GM23248 (cell line): ENCODE results near the gene WNK4. TPM values are rescaled to one million over a fixed set of nuclear protein-coding genes. Genes with fewer than 3 reads are reported as not detected.

Experiments
- DNase-seq: peaks from one replicate; pipeline ENCODE4 v3.0.0-alpha.2; 2015
- H2AFZ ChIP-seq: fragments of 200-600 bp; sonication (generic); 2 replicates; pipeline ENCODE4 v1.6.1; 2016; ENCODE audit warnings: antibody characterized with exemption
- H3F3A ChIP-seq: fragments of 200-600 bp; sonication (generic); 2 replicates; pipeline ENCODE4 v1.6.1; 2016; ENCODE audit warnings: mild to moderate bottlenecking, antibody characterized with exemption, mixed run types; ENCODE audit not compliant: insufficient read depth
- H3K27ac ChIP-seq: fragments of 200-600 bp; sonication (generic); 2 replicates; pipeline ENCODE4 v1.5.1; 2016; ENCODE audit warnings: mild to moderate bottlenecking
- H3K27me3 ChIP-seq: fragments of 200-600 bp; sonication (generic); replicated peaks from 2 replicates; pipeline ENCODE4 v1.6.1; 2016; ENCODE audit warnings: mild to moderate bottlenecking; ENCODE audit not compliant: insufficient read depth
- H3K36me3 ChIP-seq: fragments of 200-600 bp; sonication (generic); 2 replicates; pipeline ENCODE4 v1.6.1; 2016; ENCODE audit warnings: low read depth, mild to moderate bottlenecking
- H3K4me1 ChIP-seq: fragments of 200-600 bp; sonication (generic); 2 replicates; pipeline ENCODE4 v1.6.1; 2016; ENCODE audit warnings: mild to moderate bottlenecking; ENCODE audit not compliant: insufficient read depth
- H3K4me2 ChIP-seq: fragments of 200-600 bp; sonication (generic); one replicate; pipeline ENCODE4 v1.6.1; 2016; ENCODE audit warnings: mild to moderate bottlenecking; ENCODE audit not compliant: unreplicated experiment
- H3K4me3 ChIP-seq: fragments of 200-600 bp; sonication (generic); 2 replicates; pipeline ENCODE4 v1.5.1; 2016; ENCODE audit warnings: mild to moderate bottlenecking
- H3K79me2 ChIP-seq: fragments of 200-600 bp; sonication (generic); 2 replicates; pipeline ENCODE4 v1.6.1; 2016; ENCODE audit warnings: mild to moderate bottlenecking; ENCODE audit not compliant: insufficient read depth
- H3K9ac ChIP-seq: fragments of 200-600 bp; sonication (generic); 2 replicates; pipeline ENCODE4 v1.6.1; 2016; ENCODE audit warnings: mild to moderate bottlenecking
- H3K9me2 ChIP-seq: fragments of 200-600 bp; sonication (generic); 2 replicates; pipeline ENCODE4 v1.6.1; 2016; ENCODE audit warnings: mixed run types, mild to moderate bottlenecking, moderate library complexity; ENCODE audit not compliant: insufficient read depth
- H3K9me3 ChIP-seq: fragments of 200-600 bp; sonication (generic); one replicate; pipeline ENCODE4 v1.6.1; 2017; ENCODE audit warnings: low read depth
- H4K20me1 ChIP-seq: fragments of 200-600 bp; sonication (generic); 2 replicates; pipeline ENCODE4 v1.6.0; 2016; ENCODE audit not compliant: insufficient read depth
- EZH2 ChIP-seq: fragments of 200-600 bp; sonication (generic); IDR thresholded peaks from 2 replicates; pipeline ENCODE4 v1.6.1; 2018; ENCODE audit warnings: antibody characterized with exemption, mild to moderate bottlenecking; ENCODE audit not compliant: insufficient read depth, poor library complexity, severe bottlenecking
- EZH2phosphoT487 ChIP-seq: fragments of 200-600 bp; sonication (generic); IDR thresholded peaks from 2 replicates; pipeline ENCODE4 v1.6.1; 2018; ENCODE audit warnings: antibody characterized with exemption, moderate library complexity, mild to moderate bottlenecking, low read depth; ENCODE audit not compliant: insufficient read depth
- WGBS, 2 experiments: methylation state at CpG; one replicate each; pipeline ENCODE4 v1.1.6; 2015 to 2017; ENCODE audit warnings: low lambda C conversion rate in 2 of 2, low coverage in 1 of 2; ENCODE audit errors: missing lambda C conversion rate in 2 of 2; 5-methylcytosine and 5-hydroxymethylcytosine counted together
- in situ Hi-C: fragments of 300-500 bp; cut with MboI; formaldehyde crosslinking; loops from 2 replicates; pipeline ENCODE4 v1.15.0; 2020
- polyA plus RNA-seq: library from polyadenylated mRNA; unstranded; fragments of >200 nt; fragmentation: Nextera tagmentation; extraction: Ambion mirVana; gene quantifications from 2 replicates; pipeline ENCODE4 v1.2.1, GENCODE V29; 2016
- total RNA-seq: library from RNA; depleted of rRNA; stranded (reverse); fragments of >200 nt; shearing (Covaris generic); gene quantifications from 2 replicates; pipeline ENCODE4 v1.2.3, GENCODE V29; 2014

WNK4 gene
- total and polyA plus RNA-seq, 2 experiments from 2014 or later, result 3.0 to 12.6 TPM

- Histone ChIP-seq H3K79me2 (peaks cover 20% of the 10 kb centered on the region), H3K9ac (no peak overlapping the region), H3K4me3 (no peak overlapping the region), H3K9me2 (no peaks in the 10 kb centered on the region), H3K9me3 (no peaks in the 10 kb centered on the region), H3K4me1 (peaks cover 13% of the 10 kb centered on the region; the same call in 1 of the 2 replicates), H3F3A (0 out of 2 replicates have a peak, but pooled peaks cover 7% of the 10 kb centered on the region), H3K36me3 (no peaks in the 10 kb centered on the region), H2AFZ (no peak overlapping the region), H3K4me2 (no peak overlapping the region), H4K20me1 (no peaks in the 10 kb centered on the region), H3K27ac (no peak overlapping the region), H3K27me3 (no peaks in the 10 kb centered on the region)
- in situ Hi-C loops, result no loop called here
- DNase-seq, result no peak
- TF ChIP-seq EZH2 (no peak), EZH2phosphoT487 (no peak)
- 93% methylated on average over 15 to 18 of the region's 18 CpGs for WGBS, 2 experiments
These were observed 15.8 kb downstream of the WNK4 start for GRCh38 chr17:42796066-42796758.

- H3K4me2 ChIP-seq, result peak overlapping the region; percentile 93
- no peaks in the 10 kb centered on the region for H3K9me3 ChIP-seq
- no peaks in the 10 kb centered on the region for H3K9me2 ChIP-seq
- peak overlapping the region; percentile 97 for H3K4me3 ChIP-seq
- H3K27me3 ChIP-seq, result no peaks in the 10 kb centered on the region
- in situ Hi-C loops, result no loop called here
- no peaks in the 10 kb centered on the region for H3K36me3 ChIP-seq
- peaks cover 13% of the 10 kb centered on the region; the same call in 1 of the 2 replicates for H3K4me1 ChIP-seq
- TF ChIP-seq EZH2phosphoT487, result no peak
- TF ChIP-seq EZH2, result no peak
- WGBS, 2 experiments, result 80 to 81% methylated on average over 10 of the region's 10 CpGs
- H3K27ac ChIP-seq, result peak overlapping the region; percentile 49; the same call in 1 of the 2 replicates
- 0 out of 2 replicates have a peak, but pooled peaks cover 7% of the 10 kb centered on the region for H3F3A ChIP-seq
- peak overlapping the region; percentile 88 for H3K9ac ChIP-seq
- peak; percentile 29 for DNase-seq
- no peaks in the 10 kb centered on the region for H4K20me1 ChIP-seq
- H3K79me2 ChIP-seq, result peaks cover 20% of the 10 kb centered on the region
- H2AFZ ChIP-seq, result peak overlapping the region; percentile 85
These were observed 16.9 kb downstream of the WNK4 start for GRCh38 chr17:42797067-42798007.

- no peaks in the 10 kb centered on the region for H3K9me2 ChIP-seq
- H3K9ac ChIP-seq, result peak overlapping the region; percentile 88
- no peak for DNase-seq
- 24% methylated on average over 10 of the region's 10 CpGs for WGBS, 2 experiments
- H3K27me3 ChIP-seq, result no peaks in the 10 kb centered on the region
- H3K4me2 ChIP-seq, result peak overlapping the region; percentile 93
- TF ChIP-seq EZH2phosphoT487 (no peak), EZH2 (no peak)
- H4K20me1 ChIP-seq, result no peaks in the 10 kb centered on the region
- peak overlapping the region; percentile 49 for H3K27ac ChIP-seq
- H3K36me3 ChIP-seq, result no peaks in the 10 kb centered on the region
- in situ Hi-C loops, result no loop called here
- H3K9me3 ChIP-seq, result no peaks in the 10 kb centered on the region
- H3K4me1 ChIP-seq, result peaks cover 13% of the 10 kb centered on the region; the same call in 1 of the 2 replicates
- H2AFZ ChIP-seq, result peak overlapping the region; percentile 85
- 0 out of 2 replicates have a peak, but pooled peaks cover under 1% of the 10 kb centered on the region for H3F3A ChIP-seq
- H3K79me2 ChIP-seq, result peaks cover 20% of the 10 kb centered on the region
- H3K4me3 ChIP-seq, result peak overlapping the region; percentile 97
These were observed 17.6 kb downstream of the WNK4 start for GRCh38 chr17:42798011-42798382.
